ENCODE data around the gene SINHCAF.

DNA sequence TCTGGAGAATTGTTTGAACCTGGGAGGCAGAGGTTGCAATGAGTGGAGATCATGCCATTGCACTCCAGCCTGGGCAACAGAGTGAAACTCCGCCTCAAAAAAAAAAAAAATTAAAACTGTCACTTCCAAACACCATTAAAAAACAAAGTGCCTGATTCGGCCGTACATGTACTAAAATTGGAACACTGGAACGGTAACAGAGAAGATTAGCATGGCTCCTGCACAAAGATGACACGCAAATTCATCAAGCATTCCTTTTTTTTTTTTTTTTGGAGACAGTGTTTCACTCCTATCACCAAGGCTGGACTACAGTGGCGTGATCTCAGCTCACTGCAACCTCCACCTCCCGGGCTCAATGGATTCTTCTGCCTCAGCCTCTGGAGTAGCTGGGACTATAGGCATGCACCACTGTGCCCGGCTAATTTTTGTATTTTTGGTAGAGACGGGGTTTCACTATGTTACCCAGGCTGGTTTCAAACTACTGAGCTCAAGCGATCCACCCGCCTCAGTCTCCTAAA, 40.2 kb upstream of the SINHCAF start:
- TF ChIP-seq CSDC2 (CRISPR knock-in tag; IDR thresholded peaks at IDR 0.05) (no peak), PPARA (CRISPR knock-in tag; IDR thresholded peaks at IDR 0.05; ENCODE audit: borderline replicate concordance) (no peak), RARB (CRISPR knock-in tag; IDR thresholded peaks at IDR 0.05) (no peak), ARNTL (CRISPR knock-in tag; IDR thresholded peaks at IDR 0.05; ENCODE audit: borderline replicate concordance, low read depth) (no peak), TOX (CRISPR knock-in tag; IDR thresholded peaks at IDR 0.05; ENCODE audit: borderline replicate concordance) (no peak), OSR1 (CRISPR knock-in tag; IDR thresholded peaks at IDR 0.05) (no peak), ZC3H10 (CRISPR knock-in tag; IDR thresholded peaks at IDR 0.05) (no peak), ZNF8 (CRISPR knock-in tag; IDR thresholded peaks at IDR 0.05) (no peak), POU6F1 (CRISPR knock-in tag; IDR thresholded peaks at IDR 0.05; ENCODE audit: borderline replicate concordance, low read depth) (no peak), TSHZ2 (CRISPR knock-in tag; IDR thresholded peaks at IDR 0.05) (no peak), ZFP30 (CRISPR knock-in tag; IDR thresholded peaks at IDR 0.05) (no peak), CSRNP3 (CRISPR knock-in tag; IDR thresholded peaks at IDR 0.05) (no peak)
- TF ChIP-seq, protein P1, sequence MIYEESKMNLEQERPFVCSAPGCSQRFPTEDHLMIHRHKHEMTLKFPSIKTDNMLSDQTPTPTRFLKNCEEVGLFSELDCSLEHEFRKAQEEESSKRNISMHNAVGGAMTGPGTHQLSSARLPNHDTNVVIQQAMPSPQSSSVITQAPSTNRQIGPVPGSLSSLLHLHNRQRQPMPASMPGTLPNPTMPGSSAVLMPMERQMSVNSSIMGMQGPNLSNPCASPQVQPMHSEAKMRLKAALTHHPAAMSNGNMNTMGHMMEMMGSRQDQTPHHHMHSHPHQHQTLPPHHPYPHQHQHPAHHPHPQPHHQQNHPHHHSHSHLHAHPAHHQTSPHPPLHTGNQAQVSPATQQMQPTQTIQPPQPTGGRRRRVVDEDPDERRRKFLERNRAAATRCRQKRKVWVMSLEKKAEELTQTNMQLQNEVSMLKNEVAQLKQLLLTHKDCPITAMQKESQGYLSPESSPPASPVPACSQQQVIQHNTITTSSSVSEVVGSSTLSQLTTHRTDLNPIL (CRISPR knock-in tag; IDR thresholded peaks at IDR 0.05; ENCODE audit: low read depth) = no peak
- TF ChIP-seq, protein P2, sequence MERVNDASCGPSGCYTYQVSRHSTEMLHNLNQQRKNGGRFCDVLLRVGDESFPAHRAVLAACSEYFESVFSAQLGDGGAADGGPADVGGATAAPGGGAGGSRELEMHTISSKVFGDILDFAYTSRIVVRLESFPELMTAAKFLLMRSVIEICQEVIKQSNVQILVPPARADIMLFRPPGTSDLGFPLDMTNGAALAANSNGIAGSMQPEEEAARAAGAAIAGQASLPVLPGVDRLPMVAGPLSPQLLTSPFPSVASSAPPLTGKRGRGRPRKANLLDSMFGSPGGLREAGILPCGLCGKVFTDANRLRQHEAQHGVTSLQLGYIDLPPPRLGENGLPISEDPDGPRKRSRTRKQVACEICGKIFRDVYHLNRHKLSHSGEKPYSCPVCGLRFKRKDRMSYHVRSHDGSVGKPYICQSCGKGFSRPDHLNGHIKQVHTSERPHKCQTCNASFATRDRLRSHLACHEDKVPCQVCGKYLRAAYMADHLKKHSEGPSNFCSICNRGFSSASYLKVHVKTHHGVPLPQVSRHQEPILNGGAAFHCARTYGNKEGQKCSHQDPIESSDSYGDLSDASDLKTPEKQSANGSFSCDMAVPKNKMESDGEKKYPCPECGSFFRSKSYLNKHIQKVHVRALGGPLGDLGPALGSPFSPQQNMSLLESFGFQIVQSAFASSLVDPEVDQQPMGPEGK (CRISPR knock-in tag; IDR thresholded peaks at IDR 0.05; ENCODE audit: borderline replicate concordance) = no peak

Data from SK-N-SH treated with all-trans-retinoic acid at 6 μM for 48 hours (cell line).